ENCODE data around the gene IFFO2. TPM values are rescaled to one million over a fixed set of nuclear protein-coding genes. Genes with fewer than 3 reads are reported as not detected.

Gene IFFO2
- total RNA-seq, 1 experiment from 2014 or later = 3.5 TPM

GRCh38 chr1:18950401-18951026, 6.0 kb downstream of the IFFO2 start:
- DNase-seq (ENCODE audit: low spot score) = no peak

GRCh38 chr1:18949686-18950400, 6.6 kb downstream of the IFFO2 start:
- no peak for DNase-seq (ENCODE audit: low spot score)

- DNase-seq (ENCODE audit: low spot score) = no peak
These were observed 7.4 kb downstream of the IFFO2 start for GRCh38 chr1:18948913-18949685.

- DNase-seq (ENCODE audit: low spot score) = peak; percentile 92
These were observed 8.2 kb downstream of the IFFO2 start for GRCh38 chr1:18948048-18948912.

GRCh38 chr1:18947570-18947969, 8.9 kb downstream of the IFFO2 start:
- no peak for DNase-seq (ENCODE audit: low spot score)

- DNase-seq (ENCODE audit: low spot score) = no peak
These were observed 9.7 kb downstream of the IFFO2 start for GRCh38 chr1:18946550-18947381.

GRCh38 chr1:18945401-18945849, 11.1 kb downstream of the IFFO2 start:
- no peak for DNase-seq (ENCODE audit: low spot score)

GRCh38 chr1:18944810-18945209, 11.7 kb downstream of the IFFO2 start:
- no peak for DNase-seq (ENCODE audit: low spot score)

- no peak for DNase-seq (ENCODE audit: low spot score)
These were observed 12.4 kb downstream of the IFFO2 start for GRCh38 chr1:18943914-18944572.

GRCh38 chr1:18943162-18943561, 13.3 kb downstream of the IFFO2 start:
- DNase-seq (ENCODE audit: low spot score) = no peak

GRCh38 chr1:18942340-18942739, 14.1 kb downstream of the IFFO2 start:
- DNase-seq (ENCODE audit: low spot score) = no peak

GRCh38 chr1:18941221-18942141, 15.0 kb downstream of the IFFO2 start:
- DNase-seq (ENCODE audit: low spot score) = peak; percentile 92

- DNase-seq (ENCODE audit: low spot score) = no peak
These were observed 16.0 kb downstream of the IFFO2 start for GRCh38 chr1:18940303-18941020.

GRCh38 chr1:18939398-18940302, 16.8 kb downstream of the IFFO2 start:
- DNase-seq (ENCODE audit: low spot score) = no peak

GRCh38 chr1:18938707-18939070, 17.8 kb downstream of the IFFO2 start:
- DNase-seq (ENCODE audit: low spot score) = no peak

GRCh38 chr1:18938008-18938706, 18.3 kb downstream of the IFFO2 start:
- no peak for DNase-seq (ENCODE audit: low spot score)

- DNase-seq (ENCODE audit: low spot score) = no peak
These were observed 18.9 kb downstream of the IFFO2 start for GRCh38 chr1:18937539-18937938.

All from H4 (cell line).